Hepatocyte (in vitro differentiated cells): ENCODE measurements around the gene VWA2. TPM values are rescaled to one million over a fixed set of nuclear protein-coding genes. Genes with fewer than 3 reads are reported as not detected.
A peak's percentile ranks its signal among the peaks of the same experiment; 100 is the strongest.

Experiments
- DNase-seq: peaks from one replicate; pipeline ENCODE4 v3.0.0-alpha.2; 2016; ENCODE audit warnings: low spot score
- H2AFZ ChIP-seq: fragments of 200-600 bp; sonication (generic); 2 replicates; pipeline ENCODE4 v1.6.0; 2016; ENCODE audit warnings: antibody characterized with exemption, mild to moderate bottlenecking
- H3K27ac ChIP-seq: fragments of 200-600 bp; sonication (generic); 2 replicates; pipeline ENCODE4 v1.5.1; 2016; ENCODE audit warnings: mild to moderate bottlenecking
- H3K27me3 ChIP-seq: fragments of 200-600 bp; sonication (generic); 2 replicates; pipeline ENCODE4 v1.6.1; 2016
- H3K36me3 ChIP-seq: fragments of 200-600 bp; sonication (generic); replicated peaks from 2 replicates; pipeline ENCODE4 v1.5.1; 2016; ENCODE audit warnings: low read depth; ENCODE audit not compliant: insufficient read depth
- H3K4me1 ChIP-seq: fragments of 200-600 bp; sonication (generic); 2 replicates; pipeline ENCODE4 v1.5.1; 2016; ENCODE audit warnings: mild to moderate bottlenecking, moderate library complexity; ENCODE audit not compliant: insufficient read depth
- H3K4me2 ChIP-seq: fragments of 200-600 bp; sonication (generic); 2 replicates; pipeline ENCODE4 v1.6.0; 2016
- H3K4me3 ChIP-seq: fragments of 200-600 bp; sonication (generic); 2 replicates; pipeline ENCODE4 v1.5.1; 2016; ENCODE audit warnings: mild to moderate bottlenecking
- H3K79me2 ChIP-seq: fragments of 200-600 bp; sonication (generic); 2 replicates; pipeline ENCODE4 v1.6.0; 2017; ENCODE audit warnings: mild to moderate bottlenecking
- H3K9me2 ChIP-seq: fragments of 200-600 bp; sonication (generic); replicated peaks from 2 replicates; pipeline ENCODE4 v1.6.0; 2017; ENCODE audit warnings: mild to moderate bottlenecking; ENCODE audit not compliant: insufficient read depth
- H3K9me3 ChIP-seq: fragments of 200-600 bp; sonication (generic); 2 replicates; pipeline ENCODE4 v1.5.1; 2016; ENCODE audit warnings: low read depth, mild to moderate bottlenecking
- H4K20me1 ChIP-seq: fragments of 200-600 bp; sonication (generic); 2 replicates; pipeline ENCODE4 v1.6.0; 2016; ENCODE audit warnings: mild to moderate bottlenecking; ENCODE audit not compliant: insufficient read depth, poor library complexity, severe bottlenecking
- EZH2 ChIP-seq: fragments of 200-600 bp; sonication (generic); IDR thresholded peaks from 2 replicates; pipeline ENCODE4 v1.6.1; 2016; ENCODE audit warnings: antibody characterized with exemption, mild to moderate bottlenecking, borderline replicate concordance
- EZH2phosphoT487 ChIP-seq: fragments of 200-600 bp; sonication (generic); IDR thresholded peaks from one replicate; pipeline ENCODE4 v1.6.1; 2018; ENCODE audit warnings: antibody characterized with exemption, mild to moderate bottlenecking, low read depth, moderate library complexity; ENCODE audit not compliant: unreplicated experiment, severe bottlenecking
- WGBS: methylation state at CpG from one replicate; pipeline ENCODE4 v1.1.6; 2016; ENCODE audit warnings: low lambda C conversion rate; ENCODE audit errors: missing lambda C conversion rate; 5-methylcytosine and 5-hydroxymethylcytosine counted together
- polyA plus RNA-seq: library from polyadenylated mRNA; unstranded; fragments of >200 nt; fragmentation: Nextera tagmentation; extraction: Ambion mirVana; gene quantifications from 2 replicates; pipeline ENCODE4 v1.2.1, GENCODE V29; 2016
- total RNA-seq: library from RNA; depleted of rRNA; stranded (reverse); fragments of >200 nt; gene quantifications from 2 replicates; pipeline ENCODE4 v1.2.3, GENCODE V29; 2014
- TF ChIP-seq, protein P1 (sequence below): fragments of 200-600 bp; sonication (generic); IDR thresholded peaks from 2 replicates; pipeline ENCODE4 v1.5.1; 2016; ENCODE audit warnings: antibody characterized with exemption, mild to moderate bottlenecking; ENCODE audit not compliant: poor library complexity

Gene VWA2
- total and polyA plus RNA-seq, 2 experiments from 2014 or later = 6.3 to 12.3 TPM

DNA sequence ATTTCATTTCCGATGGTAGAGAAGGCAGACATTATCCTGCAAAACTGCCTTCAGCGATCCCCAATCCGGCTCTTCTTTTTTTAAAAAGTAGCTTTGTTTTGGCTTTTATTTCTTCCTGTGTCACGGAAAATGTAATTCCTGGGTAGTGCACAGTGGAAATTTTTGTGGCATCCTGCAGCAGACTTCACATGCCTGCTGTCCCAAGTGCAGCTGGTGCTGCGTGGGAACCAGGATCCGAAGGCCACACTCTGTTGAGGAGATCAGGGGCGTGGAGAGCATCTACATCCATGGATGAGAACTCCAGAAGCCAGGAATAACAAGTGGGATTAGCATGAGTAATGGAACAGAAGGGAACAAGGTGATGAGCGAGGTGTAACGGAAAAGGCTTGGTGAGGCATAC lies 4.6 kb downstream of the VWA2 start:
- Histone ChIP-seq H3K27ac (no peak overlapping the region), H3K9me2 (no peaks in the 10 kb centered on the region), H3K4me2 (no peak overlapping the region), H4K20me1 (no peaks in the 10 kb centered on the region), H3K9me3 (no peaks in the 10 kb centered on the region), H3K36me3 (no peaks in the 10 kb centered on the region), H2AFZ (no peak overlapping the region), H3K79me2 (no peaks in the 10 kb centered on the region), H3K4me3 (no peak overlapping the region), H3K27me3 (peaks cover 24% of the 10 kb centered on the region), H3K4me1 (peaks cover 14% of the 10 kb centered on the region)
- WGBS = 75% methylated on average over 9 of the region's 9 CpGs
- no peak for DNase-seq
- TF ChIP-seq EZH2 = no peak
- no peak for TF ChIP-seq EZH2phosphoT487
- TF ChIP-seq, protein P1, sequence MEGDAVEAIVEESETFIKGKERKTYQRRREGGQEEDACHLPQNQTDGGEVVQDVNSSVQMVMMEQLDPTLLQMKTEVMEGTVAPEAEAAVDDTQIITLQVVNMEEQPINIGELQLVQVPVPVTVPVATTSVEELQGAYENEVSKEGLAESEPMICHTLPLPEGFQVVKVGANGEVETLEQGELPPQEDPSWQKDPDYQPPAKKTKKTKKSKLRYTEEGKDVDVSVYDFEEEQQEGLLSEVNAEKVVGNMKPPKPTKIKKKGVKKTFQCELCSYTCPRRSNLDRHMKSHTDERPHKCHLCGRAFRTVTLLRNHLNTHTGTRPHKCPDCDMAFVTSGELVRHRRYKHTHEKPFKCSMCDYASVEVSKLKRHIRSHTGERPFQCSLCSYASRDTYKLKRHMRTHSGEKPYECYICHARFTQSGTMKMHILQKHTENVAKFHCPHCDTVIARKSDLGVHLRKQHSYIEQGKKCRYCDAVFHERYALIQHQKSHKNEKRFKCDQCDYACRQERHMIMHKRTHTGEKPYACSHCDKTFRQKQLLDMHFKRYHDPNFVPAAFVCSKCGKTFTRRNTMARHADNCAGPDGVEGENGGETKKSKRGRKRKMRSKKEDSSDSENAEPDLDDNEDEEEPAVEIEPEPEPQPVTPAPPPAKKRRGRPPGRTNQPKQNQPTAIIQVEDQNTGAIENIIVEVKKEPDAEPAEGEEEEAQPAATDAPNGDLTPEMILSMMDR = no peak

DNA sequence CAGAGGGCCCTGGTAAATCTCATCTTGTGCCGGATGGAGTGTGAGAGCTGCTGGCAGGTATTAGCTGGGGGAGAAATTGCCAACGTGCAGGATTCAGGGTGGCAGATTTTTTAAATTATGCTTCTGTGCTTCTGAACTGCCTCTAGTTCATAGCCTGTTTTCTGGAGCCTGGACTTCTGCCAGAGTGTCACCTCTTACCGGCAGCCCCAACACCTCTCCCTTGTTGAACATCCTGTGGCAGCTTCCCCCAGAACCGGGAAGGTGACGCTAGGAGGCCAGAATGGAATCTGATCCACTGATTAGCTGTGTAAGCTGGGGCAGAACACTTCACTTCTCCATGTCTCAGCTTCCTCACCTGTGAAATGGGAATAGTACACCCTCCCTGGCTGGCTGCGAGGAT lies 5.1 kb downstream of the VWA2 start:
- Histone ChIP-seq H2AFZ (no peak overlapping the region), H3K9me2 (no peaks in the 10 kb centered on the region), H3K4me2 (no peak overlapping the region), H3K27me3 (peaks cover 19% of the 10 kb centered on the region), H3K4me3 (no peak overlapping the region), H4K20me1 (no peaks in the 10 kb centered on the region), H3K9me3 (no peaks in the 10 kb centered on the region), H3K4me1 (peaks cover 14% of the 10 kb centered on the region), H3K27ac (no peak overlapping the region), H3K36me3 (no peaks in the 10 kb centered on the region), H3K79me2 (no peaks in the 10 kb centered on the region)
- TF ChIP-seq, protein P1 = no peak
- no peak for TF ChIP-seq EZH2
- no peak for TF ChIP-seq EZH2phosphoT487
- 70% methylated on average over 6 of the region's 6 CpGs for WGBS
- no peak for DNase-seq

DNA sequence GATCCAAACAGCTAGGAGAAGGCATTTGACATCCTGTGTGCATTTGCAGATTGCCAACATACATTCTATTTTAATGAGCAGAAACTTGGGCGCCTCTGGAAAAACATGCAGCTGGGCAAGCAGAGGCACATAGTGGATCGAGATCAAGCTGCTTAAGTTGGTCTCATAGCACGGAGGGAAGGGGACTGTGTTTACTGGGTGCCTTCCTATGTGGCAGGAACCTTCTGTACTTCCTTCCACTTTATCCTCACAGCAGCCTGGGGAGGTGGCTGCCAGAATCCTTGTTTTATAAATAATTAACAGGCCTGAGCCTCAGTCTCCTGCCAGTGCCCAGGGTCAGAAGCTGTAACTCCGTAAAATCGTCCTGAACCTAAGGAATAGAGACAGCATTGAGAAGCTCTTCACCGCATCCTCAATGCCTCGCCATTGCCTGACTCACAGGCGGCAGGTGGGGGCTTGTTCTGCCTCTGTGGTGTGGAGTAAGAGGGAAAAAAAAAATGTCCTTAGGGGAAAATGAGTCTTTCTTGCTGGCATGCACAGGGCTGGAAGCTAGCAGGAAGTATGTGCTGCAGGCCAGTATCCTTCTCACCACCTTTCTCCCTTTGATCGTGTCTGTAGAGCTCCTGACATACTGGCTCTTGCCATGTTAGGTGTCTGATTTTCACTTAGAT lies 6.2 kb downstream of the VWA2 start:
- no peak overlapping the region for H2AFZ ChIP-seq
- H3K4me1 ChIP-seq = peaks cover 14% of the 10 kb centered on the region
- peaks cover 10% of the 10 kb centered on the region for H3K27me3 ChIP-seq
- no peaks in the 10 kb centered on the region for H3K9me2 ChIP-seq
- 59% methylated on average over 9 of the region's 9 CpGs for WGBS
- no peaks in the 10 kb centered on the region for H3K9me3 ChIP-seq
- peak; percentile 28 for DNase-seq
- TF ChIP-seq, protein P1 = no peak
- no peaks in the 10 kb centered on the region for H3K79me2 ChIP-seq
- H3K36me3 ChIP-seq = no peaks in the 10 kb centered on the region
- H4K20me1 ChIP-seq = no peaks in the 10 kb centered on the region
- H3K27ac ChIP-seq = peak overlapping the region; percentile 73
- H3K4me2 ChIP-seq = peak overlapping the region; percentile 68
- no peak overlapping the region for H3K4me3 ChIP-seq
